GM12891 (cell line): ENCODE data around the gene KRTAP9-1.
"Not testable (repeated sequence)": the region's sequence is repeated elsewhere in the genome, so short reads cannot be mapped to it uniquely, and the experiment has no call there.

Experiments used
- PAX5 ChIP-seq: IDR thresholded peaks from 2 replicates; pipeline ENCODE4 v1.6.1; 2011; ENCODE audit warnings: low read length, moderate library complexity, mild to moderate bottlenecking; ENCODE audit not compliant: insufficient read depth, severe bottlenecking
- POLR2A ChIP-seq: IDR thresholded peaks from 2 replicates; pipeline ENCODE4 v1.6.1; 2011; ENCODE audit warnings: low read depth, low read length, control low read depth
- POLR2AphosphoS5 ChIP-seq: IDR thresholded peaks from 2 replicates; pipeline ENCODE4 v1.6.1; 2011; ENCODE audit warnings: low read depth, low read length, control low read depth
- SPI1 ChIP-seq: IDR thresholded peaks from 2 replicates; pipeline ENCODE4 v1.6.1; 2011; ENCODE audit warnings: low read depth, low read length, control low read depth
- TAF1 ChIP-seq: IDR thresholded peaks from 2 replicates; pipeline ENCODE4 v1.6.1; 2011; ENCODE audit warnings: low read depth, low read length, control low read depth

DNA sequence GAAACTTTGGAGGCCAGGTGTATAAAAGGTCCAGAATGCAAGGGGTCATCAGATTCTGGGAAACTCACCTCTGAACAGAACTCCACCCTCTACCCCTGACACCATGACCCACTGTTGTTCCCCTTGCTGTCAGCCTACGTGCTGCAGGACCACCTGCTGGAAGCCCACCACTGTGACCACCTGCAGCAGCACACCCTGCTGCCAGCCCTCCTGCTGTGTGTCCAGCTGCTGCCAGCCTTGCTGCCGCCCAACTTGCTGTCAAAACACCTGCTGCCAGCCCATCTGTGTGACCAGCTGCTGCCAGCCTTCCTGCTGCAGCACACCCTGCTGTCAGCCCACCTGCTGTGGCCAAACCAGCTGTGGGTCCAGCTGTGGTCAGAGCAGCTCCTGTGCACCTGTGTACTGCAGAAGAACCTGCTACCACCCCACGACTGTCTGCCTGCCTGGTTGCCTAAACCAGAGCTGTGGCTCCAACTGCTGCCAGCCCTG is 48.3 kb downstream of the KRTAP9-1 start, which contains the start of gene KRTAP9-8:
- not testable (repeated sequence) for TF ChIP-seq POLR2AphosphoS5, POLR2A, TAF1, PAX5, SPI1
